ENCODE data around the gene CRIP2.

DNA sequence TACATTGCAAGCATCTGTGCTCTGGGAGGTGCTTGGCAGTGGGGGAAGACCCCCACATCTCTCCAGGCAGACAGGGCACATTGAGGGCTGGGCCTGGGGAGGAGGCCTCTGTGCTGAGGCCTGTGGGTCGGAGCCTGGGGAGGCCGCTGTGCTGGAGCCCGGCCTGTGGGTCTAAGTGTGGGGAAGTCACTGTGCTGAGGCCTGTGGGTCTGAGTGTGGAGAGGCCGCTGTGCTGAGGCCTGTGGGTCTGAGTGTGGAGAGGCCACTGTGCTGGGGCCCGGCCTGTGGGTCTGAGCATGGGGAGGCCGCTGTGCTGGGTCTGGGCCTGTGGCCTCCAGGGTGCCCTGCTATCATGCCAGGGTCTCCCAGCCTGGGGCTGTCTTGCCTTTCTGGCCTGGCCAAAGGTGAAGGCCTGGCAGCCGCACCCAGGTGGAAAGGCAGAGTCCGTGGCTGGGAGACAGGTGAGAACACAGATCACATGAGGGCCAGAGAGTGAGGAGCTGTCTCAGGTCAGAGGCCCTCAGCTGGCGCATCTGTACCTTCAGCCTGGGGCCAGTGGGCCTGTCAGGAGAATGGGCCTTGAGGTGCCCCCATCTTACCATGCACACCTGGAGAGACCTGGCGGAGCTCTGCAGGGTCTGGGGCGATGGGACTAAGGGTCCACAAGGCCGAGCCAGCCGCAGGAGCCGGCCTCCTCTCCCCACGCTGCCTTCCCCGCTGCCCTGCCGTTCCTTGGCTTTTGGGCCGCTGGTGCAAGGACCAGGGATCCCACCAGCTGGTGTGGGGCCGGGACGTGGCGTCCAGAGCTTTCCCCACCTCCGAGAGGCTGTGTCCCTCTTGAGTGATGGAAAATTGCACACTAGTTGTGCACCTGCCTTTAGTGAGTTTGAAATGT lies 18.6 kb upstream of the CRIP2 start:
- TF ChIP-seq, protein P1, sequence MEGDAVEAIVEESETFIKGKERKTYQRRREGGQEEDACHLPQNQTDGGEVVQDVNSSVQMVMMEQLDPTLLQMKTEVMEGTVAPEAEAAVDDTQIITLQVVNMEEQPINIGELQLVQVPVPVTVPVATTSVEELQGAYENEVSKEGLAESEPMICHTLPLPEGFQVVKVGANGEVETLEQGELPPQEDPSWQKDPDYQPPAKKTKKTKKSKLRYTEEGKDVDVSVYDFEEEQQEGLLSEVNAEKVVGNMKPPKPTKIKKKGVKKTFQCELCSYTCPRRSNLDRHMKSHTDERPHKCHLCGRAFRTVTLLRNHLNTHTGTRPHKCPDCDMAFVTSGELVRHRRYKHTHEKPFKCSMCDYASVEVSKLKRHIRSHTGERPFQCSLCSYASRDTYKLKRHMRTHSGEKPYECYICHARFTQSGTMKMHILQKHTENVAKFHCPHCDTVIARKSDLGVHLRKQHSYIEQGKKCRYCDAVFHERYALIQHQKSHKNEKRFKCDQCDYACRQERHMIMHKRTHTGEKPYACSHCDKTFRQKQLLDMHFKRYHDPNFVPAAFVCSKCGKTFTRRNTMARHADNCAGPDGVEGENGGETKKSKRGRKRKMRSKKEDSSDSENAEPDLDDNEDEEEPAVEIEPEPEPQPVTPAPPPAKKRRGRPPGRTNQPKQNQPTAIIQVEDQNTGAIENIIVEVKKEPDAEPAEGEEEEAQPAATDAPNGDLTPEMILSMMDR (IDR thresholded peaks at IDR 0.05; ENCODE audit: low read length) = no peak
- TF ChIP-seq EZH2 (IDR thresholded peaks at IDR 0.05; ENCODE audit: borderline replicate concordance, low read length) = no peak
